GM23248 (cell line): ENCODE measurements around the gene CYTL1. TPM values are rescaled to one million over a fixed set of nuclear protein-coding genes. Genes with fewer than 3 reads are reported as not detected.

Experiments used
- DNase-seq: peaks from one replicate; pipeline ENCODE4 v3.0.0-alpha.2; 2015
- H2AFZ ChIP-seq: fragments of 200-600 bp; sonication (generic); 2 replicates; pipeline ENCODE4 v1.6.1; 2016; ENCODE audit warnings: antibody characterized with exemption
- H3F3A ChIP-seq: fragments of 200-600 bp; sonication (generic); 2 replicates; pipeline ENCODE4 v1.6.1; 2016; ENCODE audit warnings: mild to moderate bottlenecking, antibody characterized with exemption, mixed run types; ENCODE audit not compliant: insufficient read depth
- H3K27ac ChIP-seq: fragments of 200-600 bp; sonication (generic); 2 replicates; pipeline ENCODE4 v1.5.1; 2016; ENCODE audit warnings: mild to moderate bottlenecking
- H3K27me3 ChIP-seq: fragments of 200-600 bp; sonication (generic); replicated peaks from 2 replicates; pipeline ENCODE4 v1.6.1; 2016; ENCODE audit warnings: mild to moderate bottlenecking; ENCODE audit not compliant: insufficient read depth
- H3K36me3 ChIP-seq: fragments of 200-600 bp; sonication (generic); 2 replicates; pipeline ENCODE4 v1.6.1; 2016; ENCODE audit warnings: low read depth, mild to moderate bottlenecking
- H3K4me1 ChIP-seq: fragments of 200-600 bp; sonication (generic); 2 replicates; pipeline ENCODE4 v1.6.1; 2016; ENCODE audit warnings: mild to moderate bottlenecking; ENCODE audit not compliant: insufficient read depth
- H3K4me2 ChIP-seq: fragments of 200-600 bp; sonication (generic); one replicate; pipeline ENCODE4 v1.6.1; 2016; ENCODE audit warnings: mild to moderate bottlenecking; ENCODE audit not compliant: unreplicated experiment
- H3K4me3 ChIP-seq: fragments of 200-600 bp; sonication (generic); 2 replicates; pipeline ENCODE4 v1.5.1; 2016; ENCODE audit warnings: mild to moderate bottlenecking
- H3K79me2 ChIP-seq: fragments of 200-600 bp; sonication (generic); 2 replicates; pipeline ENCODE4 v1.6.1; 2016; ENCODE audit warnings: mild to moderate bottlenecking; ENCODE audit not compliant: insufficient read depth
- H3K9ac ChIP-seq: fragments of 200-600 bp; sonication (generic); 2 replicates; pipeline ENCODE4 v1.6.1; 2016; ENCODE audit warnings: mild to moderate bottlenecking
- H3K9me2 ChIP-seq: fragments of 200-600 bp; sonication (generic); 2 replicates; pipeline ENCODE4 v1.6.1; 2016; ENCODE audit warnings: mixed run types, mild to moderate bottlenecking, moderate library complexity; ENCODE audit not compliant: insufficient read depth
- H3K9me3 ChIP-seq: fragments of 200-600 bp; sonication (generic); one replicate; pipeline ENCODE4 v1.6.1; 2017; ENCODE audit warnings: low read depth
- H4K20me1 ChIP-seq: fragments of 200-600 bp; sonication (generic); 2 replicates; pipeline ENCODE4 v1.6.0; 2016; ENCODE audit not compliant: insufficient read depth
- EZH2 ChIP-seq: fragments of 200-600 bp; sonication (generic); IDR thresholded peaks from 2 replicates; pipeline ENCODE4 v1.6.1; 2018; ENCODE audit warnings: antibody characterized with exemption, mild to moderate bottlenecking; ENCODE audit not compliant: insufficient read depth, poor library complexity, severe bottlenecking
- EZH2phosphoT487 ChIP-seq: fragments of 200-600 bp; sonication (generic); IDR thresholded peaks from 2 replicates; pipeline ENCODE4 v1.6.1; 2018; ENCODE audit warnings: antibody characterized with exemption, moderate library complexity, mild to moderate bottlenecking, low read depth; ENCODE audit not compliant: insufficient read depth
- WGBS, 2 experiments: methylation state at CpG; one replicate each; pipeline ENCODE4 v1.1.6; 2015 to 2017; ENCODE audit warnings: low lambda C conversion rate in 2 of 2, low coverage in 1 of 2; ENCODE audit errors: missing lambda C conversion rate in 2 of 2; 5-methylcytosine and 5-hydroxymethylcytosine counted together
- in situ Hi-C: fragments of 300-500 bp; cut with MboI; formaldehyde crosslinking; loops from 2 replicates; pipeline ENCODE4 v1.15.0; 2020
- polyA plus RNA-seq: library from polyadenylated mRNA; unstranded; fragments of >200 nt; fragmentation: Nextera tagmentation; extraction: Ambion mirVana; gene quantifications from 2 replicates; pipeline ENCODE4 v1.2.1, GENCODE V29; 2016
- total RNA-seq: library from RNA; depleted of rRNA; stranded (reverse); fragments of >200 nt; shearing (Covaris generic); gene quantifications from 2 replicates; pipeline ENCODE4 v1.2.3, GENCODE V29; 2014

The CYTL1 gene
- total and polyA plus RNA-seq, 2 experiments from 2014 or later, result 1.1 TPM; not detected in 1

DNA sequence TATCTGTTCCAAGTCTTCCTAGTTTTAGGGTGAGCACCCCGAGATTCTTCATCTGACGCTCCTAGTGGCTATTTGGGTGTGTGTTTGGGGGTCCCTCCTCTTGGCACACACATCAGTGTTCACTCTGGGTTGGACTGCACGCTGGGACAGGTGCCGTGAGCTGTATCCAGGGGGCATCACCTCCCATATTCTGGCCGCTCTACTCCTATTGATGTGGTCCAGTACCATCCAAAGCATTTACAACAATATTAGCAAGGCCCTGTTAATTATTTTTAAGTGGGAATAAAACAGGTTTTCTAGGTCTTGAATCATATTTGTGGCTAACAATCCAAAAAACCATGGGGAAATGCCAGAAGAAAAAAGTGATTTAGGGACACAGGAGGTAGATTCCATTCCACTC lies 26.4 kb downstream of the CYTL1 start:
- Histone ChIP-seq H3K4me3 (no peak overlapping the region), H3F3A (peaks cover 27% of the 10 kb centered on the region; the same call in 1 of the 2 replicates), H3K27ac (no peak overlapping the region), H3K4me1 (peaks cover 29% of the 10 kb centered on the region), H2AFZ (no peak overlapping the region), H3K4me2 (no peak overlapping the region), H3K9me3 (no peaks in the 10 kb centered on the region), H3K9me2 (no peaks in the 10 kb centered on the region), H3K36me3 (no peaks in the 10 kb centered on the region), H3K79me2 (no peaks in the 10 kb centered on the region), H3K9ac (no peak overlapping the region), H4K20me1 (no peaks in the 10 kb centered on the region), H3K27me3 (no peaks in the 10 kb centered on the region)
- no peak for DNase-seq
- WGBS, 2 experiments, result 94 to 96% methylated on average over 5 of the region's 5 CpGs
- in situ Hi-C loops, result loop anchor here (10.0 to 25.0 kb wide), 3 partner anchors 152 to 506 kb away; no protein-coding TSS in a partner anchor
- no peak for TF ChIP-seq EZH2
- no peak for TF ChIP-seq EZH2phosphoT487

GRCh38 chr4:4991541-4992099 lies 27.6 kb downstream of the CYTL1 start:
- no peaks in the 10 kb centered on the region for H4K20me1 ChIP-seq
- peak overlapping the region; percentile 83 for H3K4me2 ChIP-seq
- peak; percentile 64 for DNase-seq
- peaks cover 17% of the 10 kb centered on the region; the same call in 1 of the 2 replicates for H3F3A ChIP-seq
- WGBS, 2 experiments, result 5 to 8% methylated on average over 13 to 14 of the region's 14 CpGs
- H3K4me3 ChIP-seq, result peak overlapping the region; percentile 56
- TF ChIP-seq EZH2phosphoT487 (no peak), EZH2 (no peak)
- no peaks in the 10 kb centered on the region for H3K79me2 ChIP-seq
- peaks cover 22% of the 10 kb centered on the region for H3K4me1 ChIP-seq
- peak overlapping the region; percentile 97 for H3K27ac ChIP-seq
- H3K9me2 ChIP-seq, result no peaks in the 10 kb centered on the region
- H3K27me3 ChIP-seq, result no peaks in the 10 kb centered on the region
- H3K9ac ChIP-seq, result peak overlapping the region; percentile 81
- H3K36me3 ChIP-seq, result no peaks in the 10 kb centered on the region
- no peaks in the 10 kb centered on the region for H3K9me3 ChIP-seq
- H2AFZ ChIP-seq, result peak overlapping the region; percentile 80
- in situ Hi-C loops, result loop anchor here (10.0 to 25.0 kb wide), 3 partner anchors 153 to 504 kb away; no protein-coding TSS in a partner anchor

DNA sequence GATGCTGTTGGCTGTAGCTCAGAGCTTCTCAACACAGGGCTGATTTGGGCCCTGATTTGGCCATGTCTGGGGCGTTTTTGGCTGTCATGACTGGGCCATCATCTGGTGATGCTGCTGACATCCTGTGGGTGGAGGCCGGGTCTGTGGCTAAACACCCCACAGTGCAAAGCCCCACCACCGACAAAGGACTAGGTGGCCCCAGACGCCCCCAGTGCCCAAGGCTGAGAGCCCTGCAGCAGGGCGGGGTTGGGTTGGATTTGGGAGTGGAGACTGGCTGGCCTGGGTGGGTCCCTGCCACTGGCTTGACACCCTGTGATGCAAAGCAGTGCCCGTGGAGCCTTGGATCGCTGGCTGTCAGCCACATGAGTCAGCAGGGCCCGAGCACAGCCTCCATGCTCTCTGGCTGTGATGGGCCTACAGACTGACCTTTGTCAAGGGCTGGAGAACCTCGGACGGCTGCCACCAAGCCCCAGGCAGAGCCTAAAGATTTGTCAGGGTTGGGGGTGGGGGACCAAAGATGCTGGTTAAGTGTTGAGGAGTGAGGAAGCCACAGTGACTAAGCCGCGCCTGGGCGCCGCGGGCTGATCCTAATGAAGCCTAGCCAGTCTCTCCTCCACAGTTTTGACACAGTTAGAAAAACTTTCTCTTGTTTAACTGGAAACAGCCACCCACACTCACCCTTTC lies 28.3 kb downstream of the CYTL1 start:
- in situ Hi-C loops, result loop anchor here (10.0 to 25.0 kb wide), 3 partner anchors 154 to 504 kb away; no protein-coding TSS in a partner anchor
- no peaks in the 10 kb centered on the region for H3K79me2 ChIP-seq
- H3K27me3 ChIP-seq, result no peaks in the 10 kb centered on the region
- peak overlapping the region; percentile 97 for H3K27ac ChIP-seq
- 1 to 3% methylated on average over 14 to 15 of the region's 15 CpGs for WGBS, 2 experiments
- peak; percentile 97 for DNase-seq
- peaks cover 20% of the 10 kb centered on the region for H3K4me1 ChIP-seq
- TF ChIP-seq EZH2phosphoT487 (no peak), EZH2 (no peak)
- H2AFZ ChIP-seq, result peak overlapping the region; percentile 80
- peak overlapping the region; percentile 56 for H3K4me3 ChIP-seq
- no peaks in the 10 kb centered on the region for H3K9me2 ChIP-seq
- H3F3A ChIP-seq, result peaks cover 17% of the 10 kb centered on the region; the same call in 1 of the 2 replicates
- H3K4me2 ChIP-seq, result peak overlapping the region; percentile 83
- H3K9me3 ChIP-seq, result no peaks in the 10 kb centered on the region
- H3K9ac ChIP-seq, result peak overlapping the region; percentile 81
- H4K20me1 ChIP-seq, result no peaks in the 10 kb centered on the region
- H3K36me3 ChIP-seq, result no peaks in the 10 kb centered on the region

- H3K79me2 ChIP-seq, result no peaks in the 10 kb centered on the region
- in situ Hi-C loops, result loop anchor here (10.0 to 25.0 kb wide), 3 partner anchors 154 to 503 kb away; no protein-coding TSS in a partner anchor
- peak overlapping the region; percentile 16 for H3K4me2 ChIP-seq
- H3K9ac ChIP-seq, result peak overlapping the region; percentile 81
- H3K4me3 ChIP-seq, result no peak overlapping the region
- no peaks in the 10 kb centered on the region for H3K9me2 ChIP-seq
- WGBS, 2 experiments, result 7 to 10% methylated on average over 3 of the region's 3 CpGs
- no peaks in the 10 kb centered on the region for H4K20me1 ChIP-seq
- TF ChIP-seq EZH2 (no peak), EZH2phosphoT487 (no peak)
- peaks cover 17% of the 10 kb centered on the region; the same call in 1 of the 2 replicates for H3F3A ChIP-seq
- no peaks in the 10 kb centered on the region for H3K36me3 ChIP-seq
- peaks cover 20% of the 10 kb centered on the region for H3K4me1 ChIP-seq
- H3K27ac ChIP-seq, result peak overlapping the region; percentile 97
- H2AFZ ChIP-seq, result peak overlapping the region; percentile 80
- peak; percentile 51 for DNase-seq
- H3K27me3 ChIP-seq, result no peaks in the 10 kb centered on the region
- H3K9me3 ChIP-seq, result no peaks in the 10 kb centered on the region
Measured at GRCh38 chr4:4990329-4990728, 28.9 kb downstream of the CYTL1 start.
